GM06990 (cell line): ENCODE measurements around the gene SYPL1.

Experiments used
- DNase-seq: peaks from one replicate; pipeline ENCODE4 v3.0.0-alpha.2; 2011; ENCODE audit not compliant: insufficient read length; ENCODE audit errors: extremely low read depth
- H3K27me3 ChIP-seq: replicated peaks from 2 replicates; pipeline ENCODE4 v1.6.0; 2011; ENCODE audit warnings: low read length; ENCODE audit not compliant: control insufficient read depth, insufficient read depth
- H3K36me3 ChIP-seq: 2 replicates; pipeline ENCODE4 v1.5.1; 2011; ENCODE audit warnings: low read length; ENCODE audit not compliant: control insufficient read depth, insufficient read depth
- H3K4me3 ChIP-seq: replicated peaks from 2 replicates; pipeline ENCODE4 v1.5.1; 2011; ENCODE audit warnings: low read depth, mild to moderate bottlenecking, control low read depth, low read length
- CTCF ChIP-seq: IDR thresholded peaks from 2 replicates; pipeline ENCODE4 v1.5.1; 2011; ENCODE audit warnings: low read length, control low read depth, mild to moderate bottlenecking, inconsistent platforms; ENCODE audit not compliant: insufficient read depth, poor library complexity, severe bottlenecking

SYPL1 gene

GRCh38 chr7:106112118-106112971 lies at the start of gene SYPL1:
Gene SYPL1, minus strand, starts transcription at chr7:106112312. Its CDS starts 104 bp downstream, at chr7:106112208.
- no peaks in the 10 kb centered on the region for H3K36me3 ChIP-seq
- no peaks in the 10 kb centered on the region for H3K27me3 ChIP-seq
- peak; percentile 97 for DNase-seq
- peak within 1 kb of the TSS; percentile 84 for H3K4me3 ChIP-seq
- TF ChIP-seq CTCF, result no peak

- H3K4me3 ChIP-seq, result no peak overlapping the region
These were observed 42.9 kb upstream of the SYPL1 start for GRCh38 chr7:106155027-106155426.

GRCh38 chr7:106153891-106154449 lies 41.9 kb upstream of the SYPL1 start:
- Histone ChIP-seq H3K4me3 (no peak overlapping the region), H3K27me3 (no peaks in the 10 kb centered on the region), H3K36me3 (no peaks in the 10 kb centered on the region)
- TF ChIP-seq CTCF, result peak; percentile 95
- peak; percentile 71 for DNase-seq

More at GRCh38 chr7:106155027-106155426, 42.9 kb upstream of the SYPL1 start:
- no peak for DNase-seq
- Histone ChIP-seq H3K36me3 (no peaks in the 10 kb centered on the region), H3K27me3 (no peaks in the 10 kb centered on the region)
- no peak for TF ChIP-seq CTCF

GRCh38 chr7:106152313-106152665 lies 40.2 kb upstream of the SYPL1 start:
- Histone ChIP-seq H3K4me3 (no peak overlapping the region), H3K36me3 (no peaks in the 10 kb centered on the region), H3K27me3 (no peaks in the 10 kb centered on the region)
- no peak for TF ChIP-seq CTCF
- DNase-seq, result no peak

- H3K4me3 ChIP-seq, result no peak overlapping the region
- TF ChIP-seq CTCF, result no peak
- H3K36me3 ChIP-seq, result no peaks in the 10 kb centered on the region
- no peaks in the 10 kb centered on the region for H3K27me3 ChIP-seq
- no peak for DNase-seq
These were observed 39.6 kb upstream of the SYPL1 start for GRCh38 chr7:106151459-106152312.
